Esophagus muscularis mucosa (tissue), 4 donors: Measurements from ENCODE around the gene KCNG1. TPM values are rescaled to one million over a fixed set of nuclear protein-coding genes. Genes with fewer than 3 reads are reported as not detected.
A peak's percentile ranks its signal among the peaks of the same experiment; 100 is the strongest.

Experiments used
- DNase-seq: peaks from one replicate; pipeline ENCODE4 v3.0.0-alpha.2; 2017; ENCODE audit errors: extremely low spot score
- H3K27ac ChIP-seq, 4 donors: fragments of 200-600 bp; sonication (generic); replicated peaks in 1 of 4; 1 replicate in 3 of 4; 2 replicates in 1 of 4; pipeline ENCODE4 v1.5.1; 2016 to 2019; ENCODE audit warnings: mild to moderate bottlenecking in 1 of 4
- H3K27me3 ChIP-seq, 4 donors: fragments of 200-600 bp; sonication (generic); one replicate each; pipeline versions ENCODE4 v1.5.1 to v1.6.0; 2016 to 2019
- H3K36me3 ChIP-seq, 4 donors: fragments of 200-600 bp; sonication (generic); one replicate each; pipeline ENCODE4 v1.5.1; 2016 to 2019
- H3K4me1 ChIP-seq, 4 donors: fragments of 200-600 bp; sonication (generic); one replicate each; pipeline ENCODE4 v1.5.1; 2016 to 2019
- H3K4me3 ChIP-seq, 4 donors: fragments of 200-600 bp; sonication (generic); 1 replicate in 2 of 4; 2 replicates in 2 of 4; pipeline ENCODE4 v1.5.1; 2016 to 2019; ENCODE audit warnings: mild to moderate bottlenecking in 4 of 4, moderate library complexity in 1 of 4
- H3K9me3 ChIP-seq, 4 donors: fragments of 200-600 bp; sonication (generic); 1 replicate in 3 of 4; 2 replicates in 1 of 4; pipeline ENCODE4 v1.5.1; 2016 to 2019
- CTCF ChIP-seq, 3 experiments: fragments of 200-600 bp in 2 of 3; fragments of 450-650 bp in 1 of 3; sonication (generic) in 2 of 3; IDR thresholded peaks; one replicate each; pipeline ENCODE4 v1.5.1; 2017 to 2019; ENCODE audit warnings: antibody characterized with exemption in 3 of 3, mild to moderate bottlenecking in 2 of 3, moderate library complexity in 1 of 3
- EP300 ChIP-seq: sonication (generic); formaldehyde crosslinking; IDR thresholded peaks from one replicate; pipeline ENCODE4 v1.6.1; 2017; ENCODE audit warnings: antibody characterized with exemption
- POLR2A ChIP-seq: fragments of 450-650 bp; IDR thresholded peaks from one replicate; pipeline ENCODE4 v1.6.1; 2017; ENCODE audit warnings: antibody characterized with exemption, moderate library complexity, mild to moderate bottlenecking, low read depth
- POLR2AphosphoS5 ChIP-seq, 2 donors: sonication (generic); formaldehyde crosslinking; IDR thresholded peaks; one replicate each; pipeline ENCODE4 v1.6.1; 2017; ENCODE audit warnings: antibody characterized with exemption in 2 of 2
- WGBS: methylation state at CpG from one replicate; pipeline ENCODE4 v1.1.5; 2018; 5-methylcytosine and 5-hydroxymethylcytosine counted together
- intact Hi-C: fragments of 100-400 bp; cut with DNase I; formaldehyde crosslinking; loops from one replicate; pipeline ENCODE4 v1.15.1; 2023
- total RNA-seq, 4 donors: library from RNA; depleted of rRNA; stranded (reverse); fragments of >200 nt; gene quantifications; one replicate each; pipeline versions ENCODE4 v1.1.0 to v1.2.1, GENCODE V29; 2016

The KCNG1 gene
- total RNA-seq, 4 donors from 2014 or later = 0.42 to 2.2 (median 0.64) TPM

- no peaks in the 10 kb centered on the region for H3K4me1 ChIP-seq
- intact Hi-C loops = no loop called here
- DNase-seq = no peak
- no peak overlapping the region for H3K27ac ChIP-seq
- no peaks in the 10 kb centered on the region for H3K9me3 ChIP-seq
- TF ChIP-seq POLR2A (no peak), EP300 (no peak), POLR2AphosphoS5 (IDR thresholded peaks at IDR 0.05) (no peak), CTCF (IDR thresholded peaks at IDR 0.05) (no peak)
- no peaks in the 10 kb centered on the region for H3K36me3 ChIP-seq
- peaks cover 0 to 46% (median 0%) of the 10 kb centered on the region in 4 donors for H3K27me3 ChIP-seq
- no peak overlapping the region for H3K4me3 ChIP-seq
- WGBS = 84% methylated on average over 8 of the region's 9 CpGs
These were observed 29.0 kb downstream of the KCNG1 start for GRCh38 chr20:50993876-50994275.

DNA sequence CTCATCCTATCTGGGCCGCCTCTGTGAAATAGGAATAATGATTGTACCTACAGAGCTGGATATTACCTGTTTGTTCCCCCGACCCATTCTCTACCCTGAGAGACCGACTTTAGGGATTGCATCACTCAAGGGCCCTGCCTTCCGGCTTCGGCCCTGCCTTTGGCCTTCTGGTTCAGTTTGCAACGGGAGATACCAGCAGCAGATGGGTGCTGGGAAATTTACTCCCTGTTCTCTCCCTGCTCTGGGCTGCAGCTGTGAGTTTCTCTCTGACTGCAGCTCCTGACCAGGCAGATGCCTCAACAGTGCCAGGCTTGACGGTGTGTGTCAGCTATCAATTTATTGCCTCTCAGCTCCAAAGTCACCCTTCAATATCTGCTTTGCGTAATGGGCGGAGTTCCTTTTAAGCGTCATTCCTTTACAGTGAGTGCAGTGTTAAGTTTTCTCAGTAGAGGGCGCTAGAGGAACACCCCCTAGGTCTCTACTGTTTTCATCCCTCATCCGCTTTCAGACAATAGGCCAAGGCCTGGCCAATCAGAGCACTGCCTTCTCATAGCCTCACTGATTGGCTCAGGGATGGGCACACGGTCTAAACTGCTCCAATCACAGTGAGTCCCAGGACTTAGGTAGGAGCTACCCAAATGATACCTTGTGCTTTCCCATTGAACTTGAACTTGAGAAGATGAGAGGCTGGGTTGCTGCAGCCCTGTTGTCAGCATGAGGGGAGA, 30.0 kb downstream of the KCNG1 start:
- WGBS = 47% methylated on average over 13 of the region's 13 CpGs
- intact Hi-C loops = no loop called here

GRCh38 chr20:50992336-50992732, 30.6 kb downstream of the KCNG1 start:
- H3K9me3 ChIP-seq = no peaks in the 10 kb centered on the region
- intact Hi-C loops = no loop called here
- TF ChIP-seq CTCF (IDR thresholded peaks at IDR 0.05) (no peak), POLR2AphosphoS5 (IDR thresholded peaks at IDR 0.05) (no peak), EP300 (no peak), POLR2A (no peak)
- H3K27ac ChIP-seq = no peak overlapping the region
- DNase-seq = no peak
- H3K27me3 ChIP-seq = peaks cover 0 to 37% (median 0%) of the 10 kb centered on the region in 4 donors
- peaks cover 0 to 7% (median 3%) of the 10 kb centered on the region in 4 donors for H3K4me1 ChIP-seq
- no peaks in the 10 kb centered on the region for H3K36me3 ChIP-seq
- no peak overlapping the region for H3K4me3 ChIP-seq
- WGBS = 59% methylated on average over 4 of the region's 4 CpGs

More for the DNA sequence above, 30.0 kb downstream of the KCNG1 start:
- Histone ChIP-seq H3K4me3 (no peak overlapping the region), H3K36me3 (no peaks in the 10 kb centered on the region), H3K9me3 (no peaks in the 10 kb centered on the region), H3K27me3 (peaks cover 0 to 37% (median 0%) of the 10 kb centered on the region in 4 donors), H3K4me1 (peaks cover 0 to under 1% (median under 1%) of the 10 kb centered on the region in 4 donors), H3K27ac (no peak overlapping the region)
- DNase-seq = no peak
- TF ChIP-seq POLR2A (no peak), CTCF (IDR thresholded peaks at IDR 0.05) (peak; percentile 21 to 47 (median 32))

DNA sequence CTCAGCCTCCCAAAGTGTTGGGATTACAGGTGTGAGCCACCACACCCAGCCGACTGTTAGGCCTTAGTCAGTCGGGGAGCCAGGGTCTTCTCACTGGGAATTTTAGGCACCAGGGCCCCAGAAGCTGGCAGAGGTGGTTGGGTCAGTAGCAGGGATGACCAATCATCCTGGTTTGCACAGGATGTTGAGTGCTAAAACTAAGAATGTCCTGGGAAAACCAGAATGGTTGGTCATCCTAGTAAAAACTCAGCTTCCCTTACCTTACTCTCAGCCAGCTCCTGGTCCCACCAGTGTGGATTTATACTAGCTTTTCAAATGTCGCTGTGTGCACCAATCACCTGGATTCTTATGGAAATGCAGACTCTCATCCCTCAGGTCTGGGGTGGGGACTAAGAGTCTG, 31.8 kb downstream of the KCNG1 start:
- H3K9me3 ChIP-seq = no peaks in the 10 kb centered on the region
- H3K4me1 ChIP-seq = peaks cover 0 to 7% (median 3%) of the 10 kb centered on the region in 4 donors
- no peak overlapping the region for H3K27ac ChIP-seq
- peaks cover 0 to 36% (median 2%) of the 10 kb centered on the region in 4 donors for H3K27me3 ChIP-seq
- 86% methylated on average over 2 of the region's 3 CpGs for WGBS
- intact Hi-C loops = no loop called here
- DNase-seq = no peak
- H3K36me3 ChIP-seq = no peaks in the 10 kb centered on the region
- no peak overlapping the region for H3K4me3 ChIP-seq
- TF ChIP-seq POLR2A (no peak), EP300 (no peak), POLR2AphosphoS5 (IDR thresholded peaks at IDR 0.05) (no peak), CTCF (IDR thresholded peaks at IDR 0.05) (no peak)
